GM12878 (cell line): ENCODE data around the gene METTL13. TPM values are rescaled to one million over a fixed set of nuclear protein-coding genes. Genes with fewer than 3 reads are reported as not detected.

Experiments
- ATAC-seq: fragments of 200-7000 bp; cut with Tn5 transposase; 3 replicates; pipeline ENCODE4 v1.9.1; 2020; ENCODE audit warnings: mild to moderate bottlenecking, moderate library complexity
- BruUV-seq: library from RNA; stranded (reverse); fragments of 400-500 nt; replicated peaks from 2 replicates; lab custom pipeline; 2021; lab: Mats Ljungman, UMichigan
- CTCF ChIA-PET: fragments of 300-600 bp; sonication (Branson Sonifier 250); formaldehyde crosslinking; extraction: SDS; loops from one replicate; lab custom pipeline; 2021; ENCODE audit warnings: inconsistent platforms; lab: Yijun Ruan, JAX
- POLR2A ChIA-PET: fragments of 350-600 bp; formaldehyde crosslinking; extraction: SDS; loops from one replicate; lab custom pipeline; 2021; ENCODE audit warnings: inconsistent platforms; lab: Charles Lee
- RAD21 ChIA-PET: fragments of 300-600 bp; sonication (Branson Sonifier 250); formaldehyde crosslinking; loops from one replicate; lab custom pipeline; 2023; ENCODE audit warnings: antibody characterized with exemption; ENCODE audit not compliant: unreplicated experiment; lab: Charles Lee
- SMC1A ChIA-PET: fragments of 300-600 bp; sonication (Branson Sonifier 250); formaldehyde crosslinking; loops from one replicate; lab custom pipeline; 2023; ENCODE audit not compliant: unreplicated experiment, uncharacterized antibody; lab: Charles Lee
- DNase-seq: peaks from one replicate; pipeline ENCODE4 v3.0.0-alpha.2; 2011; ENCODE audit warnings: low read depth, low spot score
- FAIRE-seq: peaks from 3 replicates; lab custom pipeline; 2011; peaks lifted over from hg19 to GRCh38; lab: Jason Lieb, UNC
- H2AFZ ChIP-seq: 2 replicates; pipeline ENCODE4 v1.6.0; 2011; ENCODE audit warnings: low read depth, low read length, control low read depth; ENCODE audit not compliant: control insufficient read depth
- H3K27ac ChIP-seq: 2 replicates; pipeline ENCODE4 v1.5.1; 2011; ENCODE audit warnings: control low read depth; ENCODE audit not compliant: control insufficient read depth, insufficient read depth
- H3K27me3 ChIP-seq, 2 experiments: replicated peaks in 1 of 2; 2 replicates each; pipeline versions ENCODE4 v1.6.0 to v1.6.1; 2011; ENCODE audit warnings: low read length in 1 of 2; ENCODE audit not compliant: control insufficient read depth in 2 of 2, insufficient read depth in 2 of 2
- H3K36me3 ChIP-seq, 2 experiments: 2 replicates each; pipeline ENCODE4 v1.5.1; 2011; ENCODE audit warnings: low read length in 1 of 2; ENCODE audit not compliant: control insufficient read depth in 2 of 2, insufficient read depth in 2 of 2
- H3K4me1 ChIP-seq: 2 replicates; pipeline ENCODE4 v1.6.1; 2011; ENCODE audit warnings: mild to moderate bottlenecking, low read length, moderate library complexity, mixed read lengths; ENCODE audit not compliant: control insufficient read depth, insufficient read depth
- H3K4me2 ChIP-seq: 2 replicates; pipeline ENCODE4 v1.6.0; 2011; ENCODE audit warnings: control low read depth; ENCODE audit not compliant: control insufficient read depth, insufficient read depth
- H3K4me3 ChIP-seq: fragments of 200-600 bp; sonication (generic); 2 replicates; pipeline ENCODE4 v1.5.1; 2016
- H3K79me2 ChIP-seq: 2 replicates; pipeline ENCODE4 v1.6.0; 2011; ENCODE audit warnings: low read length; ENCODE audit not compliant: control insufficient read depth, insufficient read depth
- H3K9ac ChIP-seq: 2 replicates; pipeline ENCODE4 v1.8.0; 2011; ENCODE audit warnings: low read length, control low read depth, mixed read lengths; ENCODE audit not compliant: control insufficient read depth, insufficient read depth
- H3K9me3 ChIP-seq: replicated peaks from 3 replicates; pipeline ENCODE4 v1.5.1; 2011; ENCODE audit warnings: mild to moderate bottlenecking, low read length; ENCODE audit not compliant: control insufficient read depth, insufficient read depth
- H4K20me1 ChIP-seq: 2 replicates; pipeline ENCODE4 v1.6.0; 2011; ENCODE audit not compliant: control insufficient read depth, insufficient read depth
- BCL11A ChIP-seq: IDR thresholded peaks from 2 replicates; pipeline ENCODE4 v1.6.1; 2011; ENCODE audit warnings: low read depth, low read length
- BMI1 ChIP-seq: fragments of 450-650 bp; IDR thresholded peaks from 2 replicates; pipeline ENCODE4 v1.6.1; 2016; ENCODE audit warnings: mild to moderate bottlenecking, moderate library complexity, borderline replicate concordance
- BRCA1 ChIP-seq: IDR thresholded peaks from 2 replicates; pipeline ENCODE4 v1.6.1; 2011; ENCODE audit warnings: low read depth, low read length, improper control_type of control experiment
- CBFB ChIP-seq: IDR thresholded peaks from 2 replicates; pipeline ENCODE4 v1.6.1; 2016; ENCODE audit warnings: antibody characterized with exemption, low read depth
- GABPA ChIP-seq: IDR thresholded peaks from 2 replicates; pipeline ENCODE4 v1.6.1; 2014; ENCODE audit warnings: antibody characterized with exemption, low read depth, mild to moderate bottlenecking, inconsistent platforms
- HDAC2 ChIP-seq: fragments of 200-600 bp; sonication (generic); IDR thresholded peaks from 2 replicates; pipeline ENCODE4 v1.6.1; 2017
- IKZF1 ChIP-seq: fragments of 450-650 bp; conservative IDR thresholded peaks from 2 replicates; pipeline ENCODE4 v1.6.1; 2017; ENCODE audit warnings: antibody characterized with exemption, mild to moderate bottlenecking
- JUND ChIP-seq: IDR thresholded peaks from 2 replicates; pipeline ENCODE4 v1.6.1; 2012; ENCODE audit warnings: low read depth, mild to moderate bottlenecking, low read length, improper control_type of control experiment, moderate library complexity
- MYB ChIP-seq: fragments of 150-350 bp; IDR thresholded peaks from 2 replicates; pipeline ENCODE4 v1.6.1; 2014; ENCODE audit warnings: mild to moderate bottlenecking, low read depth, low read length, borderline replicate concordance
- SMC3 ChIP-seq: IDR thresholded peaks from 2 replicates; pipeline ENCODE4 v1.6.1; 2011; ENCODE audit warnings: low read length, improper control_type of control experiment, borderline replicate concordance
- TCF7 ChIP-seq: IDR thresholded peaks from 2 replicates; pipeline ENCODE4 v1.6.1; 2014; ENCODE audit warnings: antibody characterized with exemption, borderline replicate concordance
- WGBS: methylation state at CpG from one replicate; pipeline ENCODE4 v1.1.6; 2016; ENCODE audit warnings: low lambda C conversion rate; ENCODE audit not compliant: insufficient replicate concordance, insufficient coverage; ENCODE audit errors: missing lambda C conversion rate; 5-methylcytosine and 5-hydroxymethylcytosine counted together
- in situ Hi-C: fragments of 300-500 bp; cut with MboI; formaldehyde crosslinking; loops from 9 replicates; pipeline ENCODE4 v1.14.3; 2018; ENCODE audit warnings: mixed read lengths
- intact Hi-C: fragments of 100-400 bp; cut with micrococcal nuclease; formaldehyde crosslinking; loops from one replicate; pipeline ENCODE4 v1.14.2; 2022; ENCODE audit not compliant: unreplicated experiment
- polyA plus RNA-seq, 11 experiments: library from polyadenylated mRNA; depleted of rRNA in 4 of 11; unstranded in 6 of 11; stranded (reverse) in 5 of 11; fragments of >200 nt; fragmentation: Nextera tagmentation in 4 of 11; fragmentation: Illumina TruSeq in 1 of 11; extraction: Ambion mirVana in 4 of 11; extraction: Trizol in 1 of 11; gene quantifications; 1 replicate in 1 of 11; 2 replicates in 10 of 11; pipeline versions ENCODE4 v1.2.1 to v1.2.3, GENCODE V29; 2011 to 2016; ENCODE audit warnings: inconsistent platforms in 2 of 11, missing spikeins in 2 of 11, low read depth in 1 of 11
- total RNA-seq, 4 experiments: library from RNA; depleted of rRNA in 3 of 4; stranded (reverse); fragments of >200 nt in 3 of 4; fragmentation: Illumina TruSeq in 1 of 4; extraction: Trizol in 1 of 4; gene quantifications; 2 replicates each; pipeline versions ENCODE4 v1.2.1 to v1.2.3, GENCODE V29; 2013 to 2021
- TF ChIP-seq, protein P1 (sequence below): IDR thresholded peaks from 2 replicates; pipeline ENCODE4 v1.6.1; 2011; ENCODE audit warnings: mild to moderate bottlenecking, low read depth, low read length, moderate library complexity; ENCODE audit not compliant: insufficient replicate concordance
- TF ChIP-seq, protein P2 (sequence below): IDR thresholded peaks from 2 replicates; pipeline ENCODE4 v1.6.1; 2012; ENCODE audit warnings: low read depth, low read length, improper control_type of control experiment
- TF ChIP-seq, protein P3 (sequence below): fragments of 450-650 bp; IDR thresholded peaks from 2 replicates; pipeline ENCODE4 v1.6.1; 2017; ENCODE audit warnings: mild to moderate bottlenecking, moderate library complexity

METTL13 gene
- total and polyA plus RNA-seq, 10 of the 15 experiments (the other 5 are each of a cell fraction or from before 2014, with no cell fraction given) = 12.2 to 47.2 (median 35.0) TPM

DNA sequence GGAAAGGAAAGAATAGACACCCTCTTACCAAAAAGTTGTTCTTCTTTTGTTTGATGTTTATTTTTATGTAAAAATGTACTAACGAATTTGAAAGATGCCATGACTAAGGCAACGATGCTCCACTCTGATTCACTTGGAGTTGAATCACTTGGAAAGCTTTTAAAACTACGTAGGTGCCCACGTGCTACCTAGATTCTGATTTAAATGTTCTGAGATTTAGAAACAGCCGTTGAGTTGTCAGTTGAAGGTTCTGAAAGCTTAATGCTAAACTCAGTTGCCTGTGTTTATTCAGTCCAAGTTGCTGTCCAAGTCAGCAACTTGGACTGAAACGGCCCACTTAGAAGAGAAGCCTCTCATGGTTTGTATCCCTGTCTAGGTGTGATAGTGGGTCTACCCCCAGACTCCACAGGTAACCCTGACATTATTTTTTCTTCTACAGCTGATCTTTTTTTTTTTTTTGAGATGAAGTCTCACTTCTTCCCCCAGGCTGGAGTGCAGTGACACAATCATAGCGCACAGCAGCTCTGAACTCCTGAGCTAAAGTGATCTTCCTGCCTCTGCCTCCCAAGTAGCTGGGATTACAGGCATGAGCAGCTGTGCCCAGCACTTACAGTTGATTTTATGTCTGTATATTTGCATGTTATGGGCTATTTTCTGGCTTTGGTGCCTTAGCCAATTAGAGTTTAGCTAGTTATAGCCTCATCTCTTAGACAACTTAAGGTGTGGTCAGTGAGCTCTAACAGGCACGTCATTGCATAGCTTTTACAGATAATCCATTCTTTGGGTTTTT lies 38.2 kb upstream of the METTL13 start (continued):
- TF ChIP-seq, protein P1, sequence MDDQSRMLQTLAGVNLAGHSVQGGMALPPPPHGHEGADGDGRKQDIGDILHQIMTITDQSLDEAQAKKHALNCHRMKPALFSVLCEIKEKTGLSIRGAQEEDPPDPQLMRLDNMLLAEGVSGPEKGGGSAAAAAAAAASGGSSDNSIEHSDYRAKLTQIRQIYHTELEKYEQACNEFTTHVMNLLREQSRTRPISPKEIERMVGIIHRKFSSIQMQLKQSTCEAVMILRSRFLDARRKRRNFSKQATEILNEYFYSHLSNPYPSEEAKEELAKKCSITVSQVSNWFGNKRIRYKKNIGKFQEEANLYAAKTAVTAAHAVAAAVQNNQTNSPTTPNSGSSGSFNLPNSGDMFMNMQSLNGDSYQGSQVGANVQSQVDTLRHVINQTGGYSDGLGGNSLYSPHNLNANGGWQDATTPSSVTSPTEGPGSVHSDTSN = no peak

DNA sequence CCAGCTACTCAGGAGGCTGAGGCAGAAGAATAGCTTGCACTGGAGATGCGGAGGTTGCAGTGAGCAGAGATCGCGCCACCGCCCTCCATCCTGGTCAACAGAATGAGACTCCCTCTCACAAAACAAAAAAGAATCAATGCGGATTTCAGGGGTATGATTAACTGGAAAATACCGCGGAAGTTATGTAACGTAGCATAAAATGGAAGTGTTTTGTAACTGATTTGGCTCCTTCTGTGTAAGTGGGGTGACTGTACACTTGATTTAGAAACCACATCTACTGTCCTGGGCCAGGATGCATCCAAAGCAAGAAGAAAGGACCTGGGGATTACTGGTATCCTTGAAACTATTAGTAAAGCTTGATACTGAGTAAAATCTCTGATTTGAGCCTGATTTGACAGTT lies 36.5 kb upstream of the METTL13 start:
- ChIA-PET CTCF (interaction anchor here (3.1 kb wide), 1 partner anchor 9 kb away, joined by 9 read pairs; no protein-coding TSS in a partner anchor), SMC1A (interaction anchor here (0.7 to 6.7 kb wide), 4 partner anchors 9 to 18 kb away, joined by 3 to 27 read pairs (median 4); no protein-coding TSS in a partner anchor), RAD21 (no interaction called here), POLR2A (interaction anchor here (0.9 kb wide), 1 partner anchor 37 kb away, joined by 3 read pairs; the partner anchor contains the start of gene METTL13)
- Histone ChIP-seq H3K4me1 (peaks cover 4% of the 10 kb centered on the region), H3K36me3 (no peaks in the 10 kb centered on the region), H4K20me1 (no peaks in the 10 kb centered on the region), H2AFZ (no peak overlapping the region), H3K9me3 (no peaks in the 10 kb centered on the region), H3K4me3 (no peak overlapping the region), H3K9ac (no peak overlapping the region), H3K27ac (no peak overlapping the region), H3K27me3 (no peaks in the 10 kb centered on the region), H3K4me2 (no peak overlapping the region), H3K79me2 (peaks cover 8% of the 10 kb centered on the region)
- BruUV-seq = no TSS peak
- in situ Hi-C loops (no loop called here), intact Hi-C loops (loop anchor here (10.0 kb wide), 1 partner anchor 260 kb away; the partner anchor contains the start of gene PRRC2C)
- WGBS = 94% methylated on average over 8 of the region's 8 CpGs
- no peak for ATAC-seq
- DNase-seq = no peak
- no peak for FAIRE-seq
- TF ChIP-seq MYB (no peak), IKZF1 (no peak), BRCA1 (no peak), GABPA (no peak), CBFB (no peak), BMI1 (no peak), TCF7 (no peak), BCL11A (no peak), JUND (no peak), SMC3 (no peak), HDAC2 (no peak)
- TF ChIP-seq, protein P2, sequence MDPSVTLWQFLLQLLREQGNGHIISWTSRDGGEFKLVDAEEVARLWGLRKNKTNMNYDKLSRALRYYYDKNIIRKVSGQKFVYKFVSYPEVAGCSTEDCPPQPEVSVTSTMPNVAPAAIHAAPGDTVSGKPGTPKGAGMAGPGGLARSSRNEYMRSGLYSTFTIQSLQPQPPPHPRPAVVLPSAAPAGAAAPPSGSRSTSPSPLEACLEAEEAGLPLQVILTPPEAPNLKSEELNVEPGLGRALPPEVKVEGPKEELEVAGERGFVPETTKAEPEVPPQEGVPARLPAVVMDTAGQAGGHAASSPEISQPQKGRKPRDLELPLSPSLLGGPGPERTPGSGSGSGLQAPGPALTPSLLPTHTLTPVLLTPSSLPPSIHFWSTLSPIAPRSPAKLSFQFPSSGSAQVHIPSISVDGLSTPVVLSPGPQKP = no peak
- TF ChIP-seq, protein P3, sequence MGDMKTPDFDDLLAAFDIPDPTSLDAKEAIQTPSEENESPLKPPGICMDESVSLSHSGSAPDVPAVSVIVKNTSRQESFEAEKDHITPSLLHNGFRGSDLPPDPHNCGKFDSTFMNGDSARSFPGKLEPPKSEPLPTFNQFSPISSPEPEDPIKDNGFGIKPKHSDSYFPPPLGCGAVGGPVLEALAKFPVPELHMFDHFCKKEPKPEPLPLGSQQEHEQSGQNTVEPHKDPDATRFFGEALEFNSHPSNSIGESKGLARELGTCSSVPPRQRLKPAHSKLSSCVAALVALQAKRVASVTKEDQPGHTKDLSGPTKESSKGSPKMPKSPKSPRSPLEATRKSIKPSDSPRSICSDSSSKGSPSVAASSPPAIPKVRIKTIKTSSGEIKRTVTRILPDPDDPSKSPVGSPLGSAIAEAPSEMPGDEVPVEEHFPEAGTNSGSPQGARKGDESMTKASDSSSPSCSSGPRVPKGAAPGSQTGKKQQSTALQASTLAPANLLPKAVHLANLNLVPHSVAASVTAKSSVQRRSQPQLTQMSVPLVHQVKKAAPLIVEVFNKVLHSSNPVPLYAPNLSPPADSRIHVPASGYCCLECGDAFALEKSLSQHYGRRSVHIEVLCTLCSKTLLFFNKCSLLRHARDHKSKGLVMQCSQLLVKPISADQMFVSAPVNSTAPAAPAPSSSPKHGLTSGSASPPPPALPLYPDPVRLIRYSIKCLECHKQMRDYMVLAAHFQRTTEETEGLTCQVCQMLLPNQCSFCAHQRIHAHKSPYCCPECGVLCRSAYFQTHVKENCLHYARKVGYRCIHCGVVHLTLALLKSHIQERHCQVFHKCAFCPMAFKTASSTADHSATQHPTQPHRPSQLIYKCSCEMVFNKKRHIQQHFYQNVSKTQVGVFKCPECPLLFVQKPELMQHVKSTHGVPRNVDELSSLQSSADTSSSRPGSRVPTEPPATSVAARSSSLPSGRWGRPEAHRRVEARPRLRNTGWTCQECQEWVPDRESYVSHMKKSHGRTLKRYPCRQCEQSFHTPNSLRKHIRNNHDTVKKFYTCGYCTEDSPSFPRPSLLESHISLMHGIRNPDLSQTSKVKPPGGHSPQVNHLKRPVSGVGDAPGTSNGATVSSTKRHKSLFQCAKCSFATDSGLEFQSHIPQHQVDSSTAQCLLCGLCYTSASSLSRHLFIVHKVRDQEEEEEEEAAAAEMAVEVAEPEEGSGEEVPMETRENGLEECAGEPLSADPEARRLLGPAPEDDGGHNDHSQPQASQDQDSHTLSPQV = no peak
